SJCRH30 (cell line): Measurements from ENCODE around the gene PPP4R1. TPM values are rescaled to one million over a fixed set of nuclear protein-coding genes. Genes with fewer than 3 reads are reported as not detected.
"Not testable (repeated sequence)": the region's sequence is repeated elsewhere in the genome, so short reads cannot be mapped to it uniquely, and the experiment has no call there.

ENCODE experiments used
- DNase-seq, 2 experiments: peaks; one replicate each; pipeline ENCODE4 v3.0.0-alpha.2; 2015 to 2020
- H3K27ac ChIP-seq: fragments of 250-450 bp; sonication (Bioruptor Pico); 2 replicates; pipeline ENCODE4 v1.5.1; 2020; ENCODE audit warnings: mild to moderate bottlenecking, moderate library complexity
- H3K27me3 ChIP-seq: fragments of 250-450 bp; sonication (Bioruptor Pico); 2 replicates; pipeline ENCODE4 v1.5.1; 2020; ENCODE audit warnings: mild to moderate bottlenecking, moderate library complexity
- H3K36me3 ChIP-seq: fragments of 250-450 bp; sonication (Bioruptor Pico); 2 replicates; pipeline ENCODE4 v1.5.1; 2020; ENCODE audit warnings: mild to moderate bottlenecking, moderate library complexity
- H3K4me1 ChIP-seq: fragments of 250-450 bp; sonication (Bioruptor Pico); 2 replicates; pipeline ENCODE4 v1.5.1; 2020; ENCODE audit warnings: mild to moderate bottlenecking, moderate library complexity
- H3K4me3 ChIP-seq: fragments of 250-450 bp; sonication (Bioruptor Pico); 2 replicates; pipeline ENCODE4 v1.5.1; 2020; ENCODE audit warnings: mild to moderate bottlenecking, moderate library complexity
- H3K9me3 ChIP-seq: fragments of 250-450 bp; sonication (Bioruptor Pico); replicated peaks from 2 replicates; pipeline ENCODE4 v1.5.1; 2020; ENCODE audit warnings: mild to moderate bottlenecking, moderate library complexity
- total RNA-seq: library from RNA; depleted of rRNA; stranded (reverse); fragments of >200 nt; shearing (Covaris generic); gene quantifications from 2 replicates; pipeline ENCODE4 v1.2.3, GENCODE V29; 2014

The PPP4R1 gene
- total RNA-seq, 1 experiment from 2014 or later, result 53.4 TPM

DNA sequence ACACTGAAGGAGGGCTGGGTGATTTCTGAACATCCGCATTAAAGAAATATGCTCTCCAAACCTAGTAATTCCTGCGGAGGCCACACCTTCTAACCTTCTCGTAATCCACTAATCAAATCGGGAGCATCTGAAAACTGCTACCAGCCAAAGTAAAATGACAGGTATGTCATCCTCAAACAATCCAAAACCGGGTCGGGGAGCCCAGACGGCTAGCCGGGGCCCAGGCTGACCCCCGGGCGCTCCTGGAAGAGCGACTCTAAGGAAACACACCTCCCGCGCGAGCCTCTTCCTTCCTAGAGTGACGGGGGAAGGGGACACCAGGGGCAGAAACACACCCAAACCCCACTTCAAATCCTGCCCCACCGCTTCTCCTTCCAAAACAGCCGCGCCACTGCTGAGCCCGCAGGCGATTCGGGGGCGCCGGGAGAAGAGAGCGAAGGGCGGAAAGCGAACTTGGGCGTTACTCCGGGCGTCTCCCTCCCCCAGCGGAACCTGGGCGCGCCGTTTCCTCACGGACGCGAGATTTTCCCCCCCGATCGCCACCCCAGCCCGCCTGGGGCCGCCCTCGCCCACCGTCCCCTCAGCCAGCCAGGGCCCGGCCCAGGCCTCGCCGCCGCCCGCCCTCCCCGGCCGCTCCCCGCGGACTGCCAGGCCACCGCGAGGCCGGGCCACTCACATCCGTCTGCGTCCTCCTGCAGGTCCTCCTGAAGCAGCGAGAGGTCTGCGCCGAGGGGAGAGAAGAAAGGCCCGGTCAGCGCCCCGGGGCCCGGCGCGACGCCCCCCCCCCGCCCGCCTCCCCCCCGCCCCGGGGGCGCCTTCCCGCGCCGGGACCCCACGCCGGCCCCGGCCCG lies 584 bp downstream of the PPP4R1 start:
- Histone ChIP-seq H3K27me3 (no peaks in the 10 kb centered on the region), H3K36me3 (peaks cover 10% of the 10 kb centered on the region; the same call in 1 of the 2 replicates), H3K27ac (peak overlapping the region; percentile 51), H3K9me3 (no peaks in the 10 kb centered on the region), H3K4me1 (0 out of 2 replicates have a peak, but pooled peaks cover 2% of the 10 kb centered on the region), H3K4me3 (peak overlapping the region; percentile 70)
- DNase-seq, result peak; percentile 55 to 58

DNA sequence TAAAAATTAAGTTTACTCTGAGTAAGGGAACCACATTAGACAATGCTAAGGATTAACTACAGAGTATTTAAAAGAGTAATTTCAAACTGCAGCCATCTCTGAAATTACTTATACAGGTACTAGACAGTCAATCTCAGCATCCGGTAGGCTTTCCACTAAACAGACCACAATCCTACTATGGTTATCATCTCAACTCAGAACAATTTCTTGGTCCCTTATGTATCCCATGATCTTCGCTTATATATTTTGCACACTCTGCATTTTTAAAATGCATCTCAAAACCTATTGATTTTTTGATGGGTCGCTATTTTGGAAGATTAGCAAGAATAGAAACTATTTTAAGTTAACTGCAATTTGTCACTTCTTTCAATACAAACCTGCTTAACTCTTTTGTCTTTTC lies 1.4 kb downstream of the PPP4R1 start:
- Histone ChIP-seq H3K4me3 (peak overlapping the region; percentile 70), H3K9me3 (no peaks in the 10 kb centered on the region), H3K36me3 (peaks cover 10% of the 10 kb centered on the region; the same call in 1 of the 2 replicates), H3K27me3 (no peaks in the 10 kb centered on the region), H3K27ac (no peak overlapping the region), H3K4me1 (0 out of 2 replicates have a peak, but pooled peaks cover 2% of the 10 kb centered on the region)
- no peak for DNase-seq

DNA sequence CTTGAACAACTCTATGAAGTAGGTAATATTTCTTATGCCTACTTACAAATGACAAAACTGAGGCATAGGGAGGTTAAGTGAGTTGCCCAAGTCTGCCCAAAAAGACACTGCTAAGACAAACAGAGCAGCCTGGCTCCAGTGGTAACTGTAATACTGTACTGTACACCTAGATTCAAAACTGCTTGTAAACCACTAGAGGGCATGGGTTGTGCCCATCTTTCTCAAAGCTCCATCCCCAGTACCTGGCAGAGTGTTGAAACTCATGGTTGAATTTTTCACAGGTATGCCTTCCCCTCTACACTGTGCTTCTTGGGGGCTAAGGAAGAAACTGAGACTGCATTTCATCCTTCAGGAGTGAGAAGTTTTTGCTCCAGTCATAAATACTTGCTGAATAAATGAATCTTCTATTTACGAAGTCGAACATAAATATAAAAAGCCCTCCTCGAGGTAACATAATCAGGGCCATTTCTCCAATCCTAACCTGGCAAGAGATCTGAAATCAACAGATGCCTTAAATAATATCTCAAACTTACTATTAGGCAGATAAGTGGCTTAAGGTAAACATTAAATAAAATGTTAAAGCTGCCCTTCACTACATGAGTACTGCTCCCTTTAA lies 2.0 kb downstream of the PPP4R1 start:
- Histone ChIP-seq H3K4me3 (peak overlapping the region; percentile 70), H3K36me3 (peaks cover 10% of the 10 kb centered on the region), H3K27me3 (no peaks in the 10 kb centered on the region), H3K27ac (no peak overlapping the region), H3K4me1 (0 out of 2 replicates have a peak, but pooled peaks cover 2% of the 10 kb centered on the region), H3K9me3 (no peaks in the 10 kb centered on the region)
- peak; percentile 8 to 46 for DNase-seq

DNA sequence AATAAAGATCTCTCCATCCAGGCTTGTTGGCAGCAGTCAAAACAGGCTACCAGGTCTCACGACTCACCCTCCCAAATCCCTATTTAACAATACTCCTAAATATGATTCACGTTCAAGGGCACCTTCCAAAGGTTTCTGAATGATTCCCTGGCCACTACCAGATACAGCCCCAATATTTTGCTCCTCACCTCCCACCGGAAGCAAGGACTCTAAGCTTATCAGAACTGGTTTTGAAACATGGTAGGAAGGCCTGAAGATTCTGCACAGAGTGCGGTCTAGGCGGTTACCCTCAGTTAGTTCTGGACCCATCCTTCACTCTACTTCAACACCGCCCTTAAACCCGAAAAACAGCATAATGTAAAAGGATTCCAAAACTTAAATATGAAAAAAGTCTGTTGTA lies 5.2 kb downstream of the PPP4R1 start:
- Histone ChIP-seq H3K4me1 (no peaks in the 10 kb centered on the region), H3K27ac (no peak overlapping the region), H3K4me3 (no peak overlapping the region), H3K36me3 (peaks cover 10% of the 10 kb centered on the region), H3K27me3 (no peaks in the 10 kb centered on the region), H3K9me3 (no peaks in the 10 kb centered on the region)
- DNase-seq, result no peak

DNA sequence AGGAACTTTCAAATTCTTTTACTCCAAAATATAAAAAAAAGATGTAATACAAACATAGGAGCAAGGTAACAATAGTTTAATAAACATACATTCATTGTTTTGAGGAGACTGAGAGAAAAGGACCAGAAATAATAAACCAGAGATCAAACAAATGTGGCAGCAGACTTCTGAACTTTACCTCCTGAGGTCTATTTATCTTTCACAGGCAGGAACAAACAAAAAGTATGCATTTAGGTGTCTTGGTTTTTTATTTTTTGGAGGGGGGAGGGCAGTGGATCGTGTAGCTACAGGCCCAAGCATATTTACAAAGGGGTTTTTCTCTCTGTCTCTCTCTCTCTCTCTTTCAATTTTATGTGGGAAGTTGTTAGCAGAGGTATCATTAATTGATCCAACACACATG lies 5.6 kb downstream of the PPP4R1 start:
- DNase-seq, result no peak
- Histone ChIP-seq H3K27ac (no peak overlapping the region), H3K27me3 (no peaks in the 10 kb centered on the region), H3K4me1 (no peaks in the 10 kb centered on the region), H3K9me3 (no peaks in the 10 kb centered on the region), H3K4me3 (no peak overlapping the region), H3K36me3 (peaks cover 10% of the 10 kb centered on the region)

DNA sequence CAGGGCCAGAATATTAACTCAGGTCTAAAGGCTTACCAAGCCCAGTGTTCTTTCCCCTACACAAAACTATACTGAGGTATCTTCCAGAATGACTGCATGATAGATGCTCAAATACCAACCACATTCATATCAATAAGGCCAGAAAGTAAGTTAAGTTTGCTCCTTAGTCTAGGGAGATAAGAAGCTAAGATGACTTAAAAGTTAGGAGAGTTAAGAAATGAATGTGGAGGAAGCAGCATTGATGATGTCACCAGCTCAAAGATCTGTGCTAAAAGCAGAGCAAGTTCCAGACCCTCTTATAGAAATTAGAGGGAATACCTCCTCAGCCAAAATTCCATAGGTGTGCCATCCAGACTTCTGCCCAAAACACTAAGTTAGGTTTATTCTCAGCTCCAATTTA lies 6.1 kb downstream of the PPP4R1 start:
- DNase-seq, result no peak
- Histone ChIP-seq H3K4me1 (no peaks in the 10 kb centered on the region), H3K27ac (no peak overlapping the region)

DNA sequence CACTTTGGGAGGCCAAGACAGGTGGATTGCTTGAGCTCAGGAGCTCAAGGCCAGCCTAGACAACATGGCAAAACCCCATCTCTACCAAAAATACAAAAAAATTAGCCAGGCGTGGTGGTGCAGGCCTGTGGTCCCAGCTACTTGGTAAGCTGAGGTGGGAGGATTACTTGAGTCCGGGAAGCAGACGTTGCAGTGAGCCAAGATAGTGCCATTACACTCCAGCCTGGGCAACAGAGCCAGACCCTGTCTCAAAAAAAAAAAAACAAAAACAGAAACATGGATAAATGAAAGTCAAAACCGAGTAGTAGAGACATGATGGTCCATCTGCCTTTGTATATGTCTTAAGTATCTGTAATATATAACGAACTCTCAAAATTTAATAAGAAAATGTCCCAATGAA lies 7.2 kb downstream of the PPP4R1 start:
- not testable (repeated sequence) for H3K27ac ChIP-seq, H3K27me3 ChIP-seq, H3K36me3 ChIP-seq, H3K9me3 ChIP-seq, H3K4me3 ChIP-seq, DNase-seq, H3K4me1 ChIP-seq

More for the DNA sequence above, 6.1 kb downstream of the PPP4R1 start:
- no peak overlapping the region for H3K4me3 ChIP-seq
- H3K9me3 ChIP-seq, result no peaks in the 10 kb centered on the region
- H3K36me3 ChIP-seq, result peaks cover 10% of the 10 kb centered on the region
- H3K27me3 ChIP-seq, result no peaks in the 10 kb centered on the region

DNA sequence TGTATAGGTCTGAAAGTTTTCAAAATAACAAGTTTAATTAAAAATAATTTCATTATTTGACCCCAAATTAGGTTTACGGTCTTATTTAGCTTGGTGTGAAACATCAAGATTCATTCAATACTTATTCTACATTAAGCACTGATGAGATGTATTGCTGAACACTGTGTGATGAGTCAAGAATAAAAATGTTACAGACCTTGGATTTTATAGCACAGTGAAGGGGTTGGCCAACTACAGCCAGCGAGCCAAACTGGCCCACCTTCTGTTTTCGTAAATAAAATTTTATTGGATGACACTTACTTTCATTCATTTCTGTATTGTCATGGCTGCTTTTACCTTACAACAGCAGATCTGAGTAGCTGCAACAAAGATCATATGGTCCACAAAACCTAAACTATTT lies 8.3 kb downstream of the PPP4R1 start:
- no peak for DNase-seq
- H3K27me3 ChIP-seq, result no peaks in the 10 kb centered on the region
- H3K27ac ChIP-seq, result no peak overlapping the region
- H3K4me3 ChIP-seq, result no peak overlapping the region
- peaks cover 4% of the 10 kb centered on the region; the same call in 1 of the 2 replicates for H3K36me3 ChIP-seq
- H3K4me1 ChIP-seq, result no peaks in the 10 kb centered on the region
- no peaks in the 10 kb centered on the region for H3K9me3 ChIP-seq

DNA sequence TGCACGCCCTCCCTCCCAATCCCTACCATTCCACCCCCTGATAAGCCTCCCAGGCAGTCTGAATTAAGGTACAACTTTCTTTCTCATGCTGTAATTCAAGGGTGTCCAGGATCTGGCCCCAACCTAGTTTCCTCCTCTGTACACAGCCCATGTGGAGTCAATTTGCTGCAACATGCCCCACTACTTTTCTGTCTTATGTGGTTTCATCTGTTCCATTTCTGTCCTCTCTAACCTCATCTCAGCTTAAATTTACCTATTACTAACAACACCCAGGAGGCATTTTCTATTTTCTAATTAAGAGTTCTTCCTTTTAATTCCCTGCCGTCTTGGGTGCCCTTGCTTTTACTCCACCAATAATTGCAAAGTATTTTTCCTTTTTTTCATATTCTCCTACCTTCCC lies 10.0 kb downstream of the PPP4R1 start:
- no peaks in the 10 kb centered on the region for H3K27me3 ChIP-seq
- DNase-seq, result no peak
- H3K36me3 ChIP-seq, result peaks cover 4% of the 10 kb centered on the region
- no peak overlapping the region for H3K27ac ChIP-seq
- no peaks in the 10 kb centered on the region for H3K4me1 ChIP-seq
- no peaks in the 10 kb centered on the region for H3K9me3 ChIP-seq
- no peak overlapping the region for H3K4me3 ChIP-seq

DNA sequence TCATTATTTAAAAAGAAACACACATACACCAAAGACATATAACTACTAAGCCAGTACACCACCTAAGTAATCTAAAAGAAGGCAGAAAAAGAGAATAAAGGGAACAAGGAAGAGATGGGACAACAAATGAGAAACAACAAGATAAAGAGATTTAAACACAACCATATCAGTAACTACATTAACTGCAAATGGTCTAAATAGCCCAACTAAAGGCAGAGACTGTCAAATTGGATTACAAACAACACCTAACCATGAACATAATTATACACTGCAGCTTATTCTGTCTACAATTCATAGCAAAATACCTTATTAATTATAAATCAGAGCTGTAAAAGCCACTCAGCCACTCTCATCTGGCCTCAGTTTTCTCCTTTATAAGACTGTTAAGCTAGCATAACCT lies 15.0 kb downstream of the PPP4R1 start:
- Histone ChIP-seq H3K9me3 (no peaks in the 10 kb centered on the region), H3K4me3 (no peak overlapping the region), H3K27me3 (no peaks in the 10 kb centered on the region), H3K4me1 (no peaks in the 10 kb centered on the region), H3K36me3 (peaks cover 4% of the 10 kb centered on the region; the same call in 1 of the 2 replicates), H3K27ac (no peak overlapping the region)
- DNase-seq, result no peak

DNA sequence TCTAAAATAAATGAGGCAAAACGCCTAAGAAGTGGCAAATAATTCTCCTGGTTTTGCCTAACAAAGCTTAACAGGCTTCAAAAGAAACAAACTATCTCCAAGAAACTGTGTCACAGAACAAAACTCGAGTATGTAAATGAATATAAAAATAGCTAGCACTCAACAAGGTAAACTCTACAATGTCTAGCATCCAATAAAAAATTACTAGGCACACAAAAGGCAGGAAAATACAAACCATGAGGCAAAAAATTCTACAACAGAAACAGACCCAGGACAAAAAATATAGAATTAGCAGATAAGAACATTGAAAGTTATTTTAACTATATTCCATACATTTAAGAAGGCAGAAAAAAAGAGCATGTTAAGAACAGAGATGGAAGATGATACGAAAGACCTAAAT lies 16.8 kb downstream of the PPP4R1 start:
- Histone ChIP-seq H3K4me3 (no peak overlapping the region), H3K4me1 (no peaks in the 10 kb centered on the region), H3K36me3 (peaks cover 7% of the 10 kb centered on the region), H3K27me3 (no peaks in the 10 kb centered on the region), H3K9me3 (no peaks in the 10 kb centered on the region), H3K27ac (no peak overlapping the region)
- no peak for DNase-seq

DNA sequence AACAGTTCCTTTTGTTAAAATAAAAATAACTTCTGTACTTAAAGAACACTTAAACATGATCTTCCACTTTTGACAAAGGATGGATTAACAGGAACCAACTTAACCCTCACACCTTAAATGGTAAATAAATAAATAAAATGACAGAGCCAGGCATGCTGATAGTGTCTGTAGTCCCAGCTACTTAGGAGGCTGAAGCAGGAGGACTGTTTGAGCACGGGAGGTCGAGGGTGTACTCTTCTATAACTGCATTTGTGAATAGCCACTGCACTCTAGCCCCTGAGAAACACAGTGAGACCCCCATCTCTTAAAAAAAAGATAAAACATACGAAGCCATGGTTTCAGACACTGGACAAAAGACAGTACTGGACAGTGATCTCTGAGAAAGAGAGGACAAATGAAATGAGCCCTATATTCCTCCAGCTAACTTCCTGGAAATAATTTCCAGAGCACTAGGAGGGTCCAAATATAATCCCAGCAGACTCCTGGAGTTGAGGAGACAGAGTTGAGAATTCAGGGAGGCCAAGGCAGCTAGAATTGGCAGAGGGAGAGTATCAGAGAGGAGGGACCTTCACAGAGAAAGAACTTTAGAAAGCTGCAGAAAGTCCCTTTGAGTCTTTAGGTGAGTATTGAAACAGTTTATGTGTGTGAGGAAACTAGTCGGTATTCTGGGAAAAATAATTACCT lies 17.4 kb downstream of the PPP4R1 start:
- DNase-seq, result no peak
- H3K27ac ChIP-seq, result no peak overlapping the region
- no peaks in the 10 kb centered on the region for H3K9me3 ChIP-seq
- no peak overlapping the region for H3K4me3 ChIP-seq
- peaks cover 7% of the 10 kb centered on the region for H3K36me3 ChIP-seq
- no peaks in the 10 kb centered on the region for H3K27me3 ChIP-seq
- H3K4me1 ChIP-seq, result no peaks in the 10 kb centered on the region

DNA sequence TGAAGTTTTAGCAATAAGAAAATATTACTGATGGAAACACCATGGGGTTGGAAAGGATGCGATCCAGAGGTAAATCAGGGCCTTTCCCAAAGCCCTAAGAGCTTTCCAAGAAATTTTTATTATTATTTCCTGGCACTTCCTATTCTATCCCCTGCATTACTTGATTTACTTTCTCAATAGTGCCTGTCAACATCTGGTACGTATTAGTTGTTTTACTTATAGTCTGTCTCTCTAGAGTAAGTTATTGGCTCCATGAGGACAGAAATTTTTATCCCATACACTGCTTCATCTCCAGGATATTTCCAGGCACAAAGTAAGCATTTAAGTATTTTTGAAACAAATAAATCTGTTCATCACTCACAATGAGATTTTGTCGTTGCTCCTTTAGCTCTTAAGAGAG lies 18.1 kb downstream of the PPP4R1 start:
- peaks cover 7% of the 10 kb centered on the region for H3K36me3 ChIP-seq
- H3K4me1 ChIP-seq, result no peaks in the 10 kb centered on the region
- no peak overlapping the region for H3K27ac ChIP-seq
- H3K4me3 ChIP-seq, result no peak overlapping the region
- H3K9me3 ChIP-seq, result no peaks in the 10 kb centered on the region
- no peaks in the 10 kb centered on the region for H3K27me3 ChIP-seq
- DNase-seq, result no peak

DNA sequence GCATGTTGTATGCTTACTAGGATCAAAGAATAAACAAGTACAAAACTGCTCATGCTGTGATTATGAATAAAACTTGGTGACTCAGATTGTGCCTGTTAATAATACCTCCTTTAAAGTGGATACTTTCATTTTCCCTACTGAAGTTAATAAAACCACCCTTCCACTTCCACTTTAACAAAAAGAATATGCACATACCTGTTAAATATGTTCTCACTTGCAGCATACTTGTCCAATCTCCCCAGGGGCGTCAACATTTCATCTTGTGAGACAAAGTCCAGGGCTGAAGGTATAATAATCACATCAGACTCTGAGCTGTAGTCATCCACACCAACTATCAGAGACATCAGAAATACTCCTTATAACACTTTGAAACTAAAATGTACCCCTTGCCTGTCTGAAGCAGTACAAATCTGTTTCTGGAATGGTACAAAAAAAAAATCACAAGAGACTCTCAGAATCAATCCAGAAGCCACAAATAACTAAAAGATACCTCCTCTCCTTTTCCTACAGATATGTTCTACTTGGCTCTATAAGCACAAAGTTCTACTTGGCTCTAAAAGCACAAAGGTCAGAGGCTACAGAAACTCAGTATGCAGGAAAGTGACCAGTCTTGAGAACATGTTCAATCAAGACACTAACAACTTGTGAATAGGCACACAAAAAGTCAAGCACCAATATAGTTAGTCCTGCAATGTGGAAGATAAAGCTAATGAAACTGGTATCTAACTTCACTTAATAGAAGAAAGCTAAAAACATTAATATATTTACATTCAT lies 19.3 kb downstream of the PPP4R1 start:
- Histone ChIP-seq H3K4me1 (no peaks in the 10 kb centered on the region), H3K27ac (no peak overlapping the region), H3K9me3 (no peaks in the 10 kb centered on the region), H3K4me3 (no peak overlapping the region), H3K27me3 (no peaks in the 10 kb centered on the region), H3K36me3 (peaks cover 7% of the 10 kb centered on the region)
- no peak for DNase-seq
